ENCODE data around the gene NFS1.

Gene NFS1

DNA sequence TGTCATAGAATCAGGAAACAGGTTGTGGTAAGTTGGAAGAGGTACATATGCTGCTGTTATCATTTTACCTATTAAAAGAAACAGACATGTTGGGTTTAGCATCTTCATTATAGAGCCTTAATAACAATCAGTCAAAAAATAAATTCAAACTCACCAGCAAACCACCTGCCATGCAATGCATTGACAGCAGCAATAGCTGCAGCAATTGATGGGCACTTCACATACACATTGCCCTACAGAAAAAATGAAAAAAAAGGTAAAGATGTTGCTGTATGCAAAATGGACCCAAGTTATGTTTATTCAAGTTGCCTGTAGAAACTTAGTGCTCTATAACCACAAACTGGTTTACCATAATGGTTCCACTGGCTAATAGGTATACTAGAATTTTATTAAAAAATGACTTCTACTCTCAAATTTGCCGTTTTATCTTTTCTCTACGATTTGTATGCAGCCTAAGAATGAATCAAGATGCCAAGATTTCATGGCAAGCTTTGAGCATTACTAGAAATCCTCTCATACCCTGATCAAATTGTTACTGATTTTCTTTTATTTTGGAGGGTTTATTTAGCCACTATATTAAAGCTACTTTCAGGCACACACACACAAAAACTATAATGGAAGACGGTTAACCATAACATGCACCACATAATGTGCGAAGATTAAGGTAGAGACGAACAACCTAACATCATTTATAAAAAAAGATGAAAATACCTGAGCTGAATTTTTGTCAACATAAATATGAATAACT lies 5.5 kb upstream of the NFS1 start:
- in situ Hi-C loops (cut with HindIII; ENCODE audit: low sequenced_read_pairs): no loop called here
- DNase-seq (ENCODE audit: low read depth, low spot score): no peak
- no peak overlapping the region for H3K4me3 ChIP-seq (ENCODE audit: low read depth, low read length)
- TF ChIP-seq, protein P1, sequence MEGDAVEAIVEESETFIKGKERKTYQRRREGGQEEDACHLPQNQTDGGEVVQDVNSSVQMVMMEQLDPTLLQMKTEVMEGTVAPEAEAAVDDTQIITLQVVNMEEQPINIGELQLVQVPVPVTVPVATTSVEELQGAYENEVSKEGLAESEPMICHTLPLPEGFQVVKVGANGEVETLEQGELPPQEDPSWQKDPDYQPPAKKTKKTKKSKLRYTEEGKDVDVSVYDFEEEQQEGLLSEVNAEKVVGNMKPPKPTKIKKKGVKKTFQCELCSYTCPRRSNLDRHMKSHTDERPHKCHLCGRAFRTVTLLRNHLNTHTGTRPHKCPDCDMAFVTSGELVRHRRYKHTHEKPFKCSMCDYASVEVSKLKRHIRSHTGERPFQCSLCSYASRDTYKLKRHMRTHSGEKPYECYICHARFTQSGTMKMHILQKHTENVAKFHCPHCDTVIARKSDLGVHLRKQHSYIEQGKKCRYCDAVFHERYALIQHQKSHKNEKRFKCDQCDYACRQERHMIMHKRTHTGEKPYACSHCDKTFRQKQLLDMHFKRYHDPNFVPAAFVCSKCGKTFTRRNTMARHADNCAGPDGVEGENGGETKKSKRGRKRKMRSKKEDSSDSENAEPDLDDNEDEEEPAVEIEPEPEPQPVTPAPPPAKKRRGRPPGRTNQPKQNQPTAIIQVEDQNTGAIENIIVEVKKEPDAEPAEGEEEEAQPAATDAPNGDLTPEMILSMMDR (IDR thresholded peaks at IDR 0.05; ENCODE audit: low read depth, low read length): no peak

- H3K4me3 ChIP-seq (ENCODE audit: low read depth, low read length): no peak overlapping the region
- TF ChIP-seq, protein P1 (IDR thresholded peaks at IDR 0.05; ENCODE audit: low read depth, low read length): no peak
- DNase-seq (ENCODE audit: low read depth, low spot score): no peak
- in situ Hi-C loops (cut with HindIII; ENCODE audit: low sequenced_read_pairs): no loop called here
Observed at GRCh38 chr20:35702824-35703695, 3.9 kb upstream of the NFS1 start.

GRCh38 chr20:35702051-35702823 lies 3.1 kb upstream of the NFS1 start:
- TF ChIP-seq, protein P1 (IDR thresholded peaks at IDR 0.05; ENCODE audit: low read depth, low read length): no peak
- DNase-seq (ENCODE audit: low read depth, low spot score): peak; percentile 49
- in situ Hi-C loops (cut with HindIII; ENCODE audit: low sequenced_read_pairs): no loop called here
- H3K4me3 ChIP-seq (ENCODE audit: low read depth, low read length): no peak overlapping the region

GRCh38 chr20:35700625-35701148 lies 1.5 kb upstream of the NFS1 start:
- H3K4me3 ChIP-seq (ENCODE audit: low read depth, low read length): no peak overlapping the region
- TF ChIP-seq, protein P1 (IDR thresholded peaks at IDR 0.05; ENCODE audit: low read depth, low read length): no peak
- in situ Hi-C loops (cut with HindIII; ENCODE audit: low sequenced_read_pairs): no loop called here
- no peak for DNase-seq (ENCODE audit: low read depth, low spot score)

DNA sequence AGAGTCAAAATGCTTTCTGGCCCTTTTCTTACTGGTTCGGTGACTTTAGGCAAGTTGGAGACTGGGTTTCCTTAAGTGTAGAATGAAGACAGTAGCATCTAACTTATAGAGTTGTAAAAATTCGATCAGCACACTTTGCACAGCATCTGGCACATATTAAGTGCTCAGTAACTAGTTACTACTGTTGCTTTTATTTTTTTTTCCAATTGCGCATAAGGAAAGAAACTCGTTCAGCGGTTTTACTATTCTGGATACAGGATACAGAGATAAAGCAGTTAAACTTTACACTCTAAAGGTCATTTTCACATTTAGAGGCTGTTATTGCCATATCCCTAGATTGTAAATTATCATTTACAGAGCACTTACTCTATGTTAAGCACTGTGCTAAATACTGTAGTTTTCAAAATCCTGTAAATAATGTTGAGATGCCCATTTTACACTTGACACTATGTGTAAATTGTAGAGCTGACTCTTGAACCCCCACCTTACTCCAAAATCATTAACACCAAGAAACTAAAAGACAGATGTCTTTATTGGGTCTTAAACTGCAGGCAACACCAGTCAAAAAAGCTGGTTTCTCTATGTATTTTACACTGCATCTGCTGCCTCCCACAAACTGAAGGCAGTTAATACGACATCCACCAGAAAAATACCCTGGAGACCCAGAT lies 939 bp upstream of the NFS1 start:
- in situ Hi-C loops (cut with HindIII; ENCODE audit: low sequenced_read_pairs): no loop called here
- TF ChIP-seq, protein P1 (IDR thresholded peaks at IDR 0.05; ENCODE audit: low read depth, low read length): no peak
- H3K4me3 ChIP-seq (ENCODE audit: low read depth, low read length): peak overlapping the region; percentile 91
- DNase-seq (ENCODE audit: low read depth, low spot score): no peak
